Dedifferentiated amniotic fluid mesenchymal stem cell (primary cell): ENCODE measurements around the gene TMEM92.
"Not testable (repeated sequence)": the region's sequence is repeated elsewhere in the genome, so short reads cannot be mapped to it uniquely, and the experiment has no call there.

Experiments
- DNase-seq: peaks from one replicate; pipeline ENCODE4 v3.0.0-alpha.2; 2016; ENCODE audit errors: extremely low spot score

TMEM92 gene

DNA sequence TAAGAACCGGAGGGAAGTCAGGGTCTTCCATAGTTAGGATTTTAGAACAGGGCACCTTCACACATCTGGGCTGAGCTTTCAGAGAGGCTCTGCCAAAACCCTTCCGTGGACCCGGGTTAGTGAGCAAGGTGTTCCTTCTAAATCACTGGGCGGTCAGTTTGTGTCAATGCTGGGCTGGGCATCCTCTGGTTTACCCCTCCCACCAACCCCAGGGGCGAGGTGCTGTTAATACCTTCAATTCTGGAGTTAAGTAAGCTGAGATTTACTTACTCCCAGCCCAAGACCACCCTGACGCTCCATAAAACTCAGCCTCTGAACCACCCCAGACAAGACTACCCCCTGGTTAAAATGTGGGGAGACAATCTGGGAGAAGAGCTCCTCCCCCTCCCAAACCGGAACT is 1.0 kb downstream of the TMEM92 start:
- DNase-seq = no peak

DNA sequence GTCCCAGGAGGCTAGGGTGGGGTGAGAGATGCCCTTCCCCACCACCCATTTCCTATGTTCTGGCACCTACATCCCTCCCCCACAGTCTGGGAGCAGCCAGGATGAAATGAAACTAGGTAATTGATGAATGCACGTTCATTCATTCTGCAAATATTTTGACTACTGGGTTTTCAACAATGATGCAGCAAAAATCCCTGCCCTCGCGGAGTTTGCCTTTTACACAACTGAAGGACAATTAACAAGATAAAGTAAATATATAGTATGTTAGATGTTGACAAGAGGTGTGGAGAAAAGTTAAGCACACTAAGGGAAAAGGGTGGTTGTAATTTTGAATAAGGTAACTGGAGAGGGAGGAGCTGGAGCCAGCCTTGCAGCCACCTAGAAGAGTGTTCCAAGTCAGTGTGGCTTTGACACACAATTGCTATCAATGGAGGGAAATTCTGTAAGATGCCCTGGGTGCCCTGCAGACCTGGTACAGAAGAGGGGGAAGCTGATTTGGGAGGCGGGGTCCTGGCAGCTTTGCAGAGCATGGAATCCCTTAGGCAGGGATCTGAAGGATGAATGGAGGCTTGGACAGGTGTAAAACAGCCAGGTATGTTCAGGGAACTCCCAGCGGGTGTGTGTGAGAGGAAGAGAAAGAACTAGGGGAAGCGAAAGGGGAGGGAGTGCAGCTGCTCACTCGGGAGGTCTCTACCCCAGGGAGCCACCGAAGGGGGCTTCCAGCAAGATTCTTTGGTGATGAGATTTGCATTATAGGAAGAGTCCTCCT is 2.5 kb downstream of the TMEM92 start:
- no peak for DNase-seq

DNA sequence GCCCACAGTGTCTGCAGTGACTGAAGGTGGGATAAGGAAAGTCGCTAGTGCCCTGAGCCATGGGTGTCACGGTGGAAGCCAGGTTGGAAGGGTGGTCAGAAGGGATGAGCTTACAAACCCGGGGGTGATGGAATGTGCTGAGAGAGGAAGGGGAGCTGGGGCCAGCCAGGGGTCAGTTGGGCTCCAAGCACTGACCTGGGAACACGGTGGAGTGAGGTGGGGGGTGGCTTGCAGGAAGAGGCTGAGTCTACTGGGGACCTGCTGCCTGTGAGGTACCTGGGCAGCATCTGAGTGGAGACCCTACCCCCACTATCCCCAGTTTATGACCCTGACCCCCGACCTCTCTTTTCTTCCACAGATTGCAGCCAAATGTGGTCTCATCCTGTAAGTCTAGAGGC is 3.1 kb downstream of the TMEM92 start:
- no peak for DNase-seq

DNA sequence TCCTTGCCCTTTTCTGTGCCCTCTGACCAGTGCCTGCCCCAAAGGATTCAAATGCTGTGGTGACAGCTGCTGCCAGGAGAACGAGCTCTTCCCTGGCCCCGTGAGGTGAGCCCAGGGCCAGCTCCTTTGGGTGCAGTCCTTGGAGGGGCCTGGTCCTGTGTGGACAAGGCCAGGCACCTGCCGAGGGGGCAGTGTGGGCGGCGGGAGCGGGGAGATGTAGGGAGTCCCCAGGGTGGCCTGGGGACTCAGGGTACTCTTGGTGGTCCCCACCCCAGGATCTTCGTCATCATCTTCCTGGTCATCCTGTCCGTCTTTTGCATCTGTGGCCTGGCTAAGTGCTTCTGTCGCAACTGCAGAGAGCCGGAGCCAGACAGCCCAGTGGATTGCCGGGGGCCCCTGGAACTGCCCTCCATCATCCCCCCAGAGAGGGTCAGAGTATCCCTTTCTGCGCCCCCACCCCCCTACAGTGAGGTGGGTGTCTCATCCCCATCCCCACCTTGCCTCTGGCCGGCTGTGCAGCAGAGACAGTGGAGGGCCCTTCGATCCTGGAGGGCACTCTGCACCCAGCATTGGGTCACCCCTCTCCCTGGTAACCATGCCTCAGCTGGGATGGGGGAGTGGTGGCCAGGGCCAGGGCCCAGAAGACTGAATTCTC is 4.4 kb downstream of the TMEM92 start:
- DNase-seq = no peak

DNA sequence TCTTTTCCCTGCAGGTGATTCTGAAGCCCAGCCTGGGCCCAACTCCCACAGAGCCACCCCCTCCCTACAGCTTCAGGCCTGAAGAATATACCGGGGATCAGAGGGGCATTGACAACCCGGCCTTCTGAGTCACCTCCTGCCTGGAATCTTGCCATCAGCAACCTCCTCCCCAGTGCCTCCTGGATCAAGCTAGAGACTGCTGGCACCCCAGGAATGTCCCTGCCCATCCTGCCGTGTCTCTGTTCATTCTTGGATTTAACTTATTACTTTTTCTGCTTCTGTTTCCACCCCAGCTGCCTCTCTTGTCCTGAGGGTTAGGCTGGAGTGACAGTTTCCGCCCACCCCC is 4.9 kb downstream of the TMEM92 start:
- no peak for DNase-seq

DNA sequence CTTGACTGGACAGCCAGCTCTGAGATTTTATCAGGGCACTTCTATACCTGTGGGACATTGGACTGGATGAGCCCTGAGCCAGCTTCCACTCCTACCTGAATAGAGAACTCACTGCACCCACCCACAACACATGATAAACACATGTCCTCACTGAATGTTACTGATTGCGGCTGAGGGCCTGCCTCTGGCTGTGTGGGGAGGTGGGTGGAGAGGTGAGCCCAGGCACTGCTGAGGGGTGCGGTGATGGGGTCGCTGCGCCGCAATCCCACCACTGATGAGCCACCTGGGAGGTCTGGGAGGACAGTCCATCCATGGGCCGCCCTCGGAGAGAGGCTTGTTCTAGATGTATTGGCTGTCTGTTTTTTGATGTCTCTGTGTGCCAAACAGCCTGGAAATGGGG is 5.4 kb downstream of the TMEM92 start:
- DNase-seq = no peak

DNA sequence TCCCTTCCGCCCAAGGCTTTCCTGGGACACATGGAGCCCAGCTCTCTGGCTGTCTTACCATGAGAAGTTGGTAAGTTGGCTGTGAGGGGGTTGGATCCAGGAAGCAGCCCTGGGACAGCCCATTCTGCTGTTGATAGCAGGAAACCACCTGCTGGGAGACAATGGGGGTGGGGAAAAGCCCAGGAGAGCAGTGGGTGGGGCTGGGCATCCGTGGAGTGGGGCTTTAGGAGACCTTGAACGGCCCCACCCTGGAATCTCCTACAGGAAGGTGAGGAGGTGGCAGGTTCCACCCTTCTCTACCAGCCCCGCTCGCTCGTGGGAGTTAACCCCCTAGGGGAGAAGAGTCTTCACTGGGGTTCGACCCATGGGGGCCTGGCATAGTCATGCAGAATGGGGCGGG is 5.8 kb downstream of the TMEM92 start:
- no peak for DNase-seq

DNA sequence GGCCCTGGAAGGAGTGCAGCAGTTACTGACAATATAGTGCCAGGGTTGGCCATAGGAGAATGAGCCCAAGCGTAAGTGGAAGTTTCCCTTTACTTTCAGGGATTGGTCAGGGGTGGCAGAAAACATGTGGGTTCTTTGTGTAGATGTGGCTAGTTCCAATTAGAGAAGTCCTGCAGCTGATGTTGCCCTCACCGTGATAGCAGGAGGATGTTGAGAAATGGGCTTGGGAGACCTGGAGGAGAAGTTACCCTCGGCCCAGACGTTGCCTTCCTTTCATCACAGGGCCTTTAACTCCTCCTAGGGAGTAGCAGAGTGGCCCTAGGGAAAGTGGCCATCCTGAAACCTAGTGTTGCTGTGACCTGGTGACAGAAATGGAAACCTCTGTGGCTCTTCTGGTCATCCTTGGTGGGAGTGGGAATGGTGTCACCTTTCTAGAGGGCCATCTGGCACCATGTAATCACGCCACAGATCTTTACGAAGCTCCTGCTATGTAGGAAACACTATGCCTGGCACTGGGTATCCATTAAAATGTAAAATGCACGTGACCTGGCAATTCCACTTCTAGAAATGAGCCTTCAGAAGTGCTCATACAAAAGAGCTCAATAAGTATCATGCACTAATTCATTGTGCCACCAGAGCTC is 6.7 kb downstream of the TMEM92 start:
- DNase-seq = no peak

DNA sequence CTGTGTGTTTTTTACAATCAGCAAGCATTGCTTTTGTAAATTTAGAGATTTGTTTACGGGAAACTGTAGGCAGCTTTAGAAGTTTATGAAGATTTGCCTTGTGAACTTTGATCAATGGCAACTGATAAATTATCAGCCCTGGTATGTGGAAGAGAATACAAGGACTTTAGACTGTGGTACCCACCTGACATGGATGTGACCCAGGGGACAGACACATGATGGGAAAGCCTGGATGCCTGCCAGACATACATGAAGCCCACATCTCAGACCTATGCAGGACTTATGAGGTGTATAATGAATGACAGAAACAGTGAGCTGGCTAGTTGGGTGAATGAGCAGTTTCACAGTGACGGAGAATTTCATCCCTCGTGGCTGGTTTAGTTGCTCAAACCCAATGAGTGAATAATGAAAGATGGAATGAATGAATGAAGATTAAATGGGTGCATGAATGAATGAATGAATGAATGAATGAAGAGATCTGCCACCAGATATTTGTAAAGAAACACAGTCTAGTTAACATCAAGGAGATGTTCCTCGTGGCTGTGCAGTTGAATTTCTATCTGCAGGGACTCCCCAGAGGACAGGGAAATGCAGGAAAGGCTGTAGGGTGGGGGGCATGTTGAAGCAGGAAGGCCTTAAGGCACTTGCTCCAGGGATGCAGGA is 7.6 kb downstream of the TMEM92 start:
- no peak for DNase-seq

DNA sequence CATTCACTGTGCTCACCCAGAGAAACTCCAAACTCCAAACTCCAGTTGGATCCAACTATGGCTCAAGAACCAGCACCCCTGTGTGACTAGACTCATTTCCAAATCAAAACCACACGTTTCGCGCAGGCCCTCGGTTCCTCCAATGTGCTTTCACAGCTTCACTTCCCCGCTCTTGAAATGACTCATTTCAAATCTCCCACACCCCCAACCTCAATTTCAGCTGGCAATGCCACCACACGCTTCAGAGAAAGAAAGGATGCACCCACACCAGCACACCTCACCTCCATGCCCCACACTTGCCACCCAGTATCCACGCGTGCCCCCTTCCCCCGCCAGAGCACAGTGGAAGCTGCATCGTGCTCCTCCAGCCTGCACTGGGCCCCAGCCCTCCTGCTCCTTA is 9.0 kb downstream of the TMEM92 start:
- DNase-seq = no peak

DNA sequence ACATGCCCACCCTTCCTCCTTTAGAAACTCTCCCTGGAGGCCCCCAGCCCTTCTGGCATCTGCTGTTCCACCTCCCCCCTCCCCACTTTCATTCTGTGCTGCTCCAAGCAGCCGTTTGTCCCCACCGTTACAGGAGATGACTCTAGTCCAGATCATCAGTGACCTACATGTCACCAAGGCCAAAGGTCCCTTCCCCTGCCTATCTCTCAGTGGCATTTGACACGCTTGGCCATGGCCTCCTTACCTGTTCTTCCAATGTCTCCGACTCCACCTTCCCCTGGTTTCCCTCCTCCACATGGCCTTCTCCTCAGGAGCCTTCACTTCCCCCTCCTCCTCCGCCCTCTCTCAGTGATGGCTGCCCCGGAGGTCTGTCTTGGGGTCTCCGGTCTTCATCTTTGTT is 9.4 kb downstream of the TMEM92 start:
- no peak for DNase-seq

DNA sequence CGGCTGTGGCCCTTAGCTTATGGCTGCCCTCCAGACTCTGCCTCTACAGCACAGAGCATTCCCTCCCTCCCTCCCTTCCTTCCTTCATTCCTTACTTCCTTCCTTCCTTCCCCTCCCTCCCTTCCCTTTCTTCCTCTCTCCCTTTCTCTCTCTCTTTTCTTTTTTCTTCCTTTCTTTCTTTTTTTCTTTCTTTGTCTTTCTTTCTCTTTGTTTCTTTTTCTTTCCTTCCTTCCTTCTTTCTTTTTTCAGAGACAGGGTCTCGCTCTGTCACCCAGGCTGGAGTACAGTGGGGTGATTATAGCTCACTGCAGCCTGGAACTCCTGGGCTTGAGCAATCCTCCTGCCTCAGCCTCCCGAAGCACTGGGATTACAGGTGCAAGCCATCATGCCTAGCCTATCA is 11.7 kb downstream of the TMEM92 start:
- no peak for DNase-seq

DNA sequence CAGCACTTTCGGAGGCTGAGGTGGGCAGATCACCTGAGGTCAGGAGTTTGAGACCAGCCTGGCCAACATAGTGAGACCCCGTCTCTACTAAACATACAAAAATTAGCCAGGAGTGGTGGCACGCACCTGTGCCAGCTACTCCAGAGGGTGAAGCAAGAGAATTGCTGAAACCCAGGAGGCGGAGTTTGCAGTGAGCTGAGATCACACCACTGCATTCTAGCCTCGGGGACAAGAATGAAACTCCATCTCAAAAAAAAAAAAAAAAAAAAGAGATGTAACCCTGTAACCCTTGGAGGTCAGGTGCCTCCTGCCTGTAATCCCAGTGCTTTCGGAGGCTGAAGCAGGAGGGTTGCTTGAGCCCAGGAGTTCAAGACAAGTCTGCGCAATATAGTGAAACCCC is 13.0 kb downstream of the TMEM92 start:
- DNase-seq = not testable (repeated sequence)

DNA sequence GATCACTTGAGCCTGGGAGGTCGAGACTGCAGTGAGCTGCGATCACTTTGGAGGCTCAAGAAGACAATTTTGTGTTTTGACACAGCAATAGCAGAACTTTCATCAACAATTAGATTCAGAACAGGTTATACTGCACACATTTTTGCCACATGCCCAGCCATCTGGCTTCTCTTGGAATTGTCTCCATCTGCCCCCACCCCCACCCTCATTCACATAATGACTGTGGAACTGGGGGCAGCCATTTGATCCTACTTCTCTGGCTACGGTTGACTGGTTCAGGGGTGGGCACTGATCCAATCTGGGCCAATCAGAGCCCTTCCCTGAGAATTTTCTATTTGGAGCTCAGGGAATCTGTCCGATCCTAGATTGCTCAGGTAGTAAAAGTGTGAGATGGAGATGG is 14.0 kb downstream of the TMEM92 start:
- DNase-seq = no peak

DNA sequence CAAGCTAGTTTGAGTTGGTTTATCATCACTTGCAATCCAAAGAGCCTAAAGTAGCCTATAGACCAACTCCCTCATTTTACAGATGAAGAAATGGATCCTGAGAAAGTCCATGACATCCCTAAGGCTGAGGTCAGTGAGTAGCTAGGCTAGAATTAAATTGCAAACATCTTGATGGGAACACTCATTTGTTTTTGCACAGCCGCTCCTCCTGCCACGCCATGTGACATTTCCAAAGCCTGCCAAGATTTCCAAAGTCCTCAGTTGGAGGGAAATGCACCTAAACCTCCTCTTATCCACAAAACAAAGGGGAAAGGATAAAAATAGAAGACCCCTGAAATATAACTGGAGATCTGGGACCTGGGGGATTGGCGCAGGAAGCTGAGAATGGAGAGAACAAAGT is 15.0 kb downstream of the TMEM92 start:
- no peak for DNase-seq

DNA sequence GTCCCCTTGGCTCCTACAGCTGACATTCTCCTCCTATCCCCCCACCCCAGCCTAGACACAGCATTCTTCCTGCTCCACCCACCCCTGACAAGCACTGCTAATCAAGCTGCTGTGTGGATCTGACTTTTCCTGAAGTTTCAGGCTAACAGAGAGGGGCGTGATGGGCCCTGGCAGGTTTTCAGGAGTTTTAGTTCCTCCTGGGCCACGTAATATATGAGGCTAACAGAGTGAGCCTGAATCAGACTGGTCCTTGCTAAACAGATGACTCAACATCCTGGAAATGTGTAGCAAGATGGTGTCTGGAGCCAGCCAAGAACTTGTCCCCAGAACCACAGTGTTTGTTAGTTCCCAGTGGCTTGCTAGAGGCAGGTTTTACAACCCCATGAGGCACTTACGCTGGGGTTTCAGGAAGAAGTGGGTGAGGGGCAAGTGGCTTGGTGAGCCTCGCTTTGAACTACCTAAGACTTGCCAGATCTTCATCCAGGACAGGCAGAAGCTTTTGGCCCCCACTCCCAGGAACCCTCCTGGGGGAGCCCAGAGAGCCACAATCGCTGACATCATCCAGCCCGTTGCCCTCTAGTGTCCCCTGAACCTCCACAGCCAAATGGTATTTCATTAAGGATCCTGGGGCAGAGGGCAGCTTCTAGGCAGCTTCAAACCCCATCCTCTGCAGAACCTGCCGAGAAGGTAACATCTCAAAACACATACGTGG is 15.9 kb downstream of the TMEM92 start:
- peak; percentile 93 for DNase-seq

DNA sequence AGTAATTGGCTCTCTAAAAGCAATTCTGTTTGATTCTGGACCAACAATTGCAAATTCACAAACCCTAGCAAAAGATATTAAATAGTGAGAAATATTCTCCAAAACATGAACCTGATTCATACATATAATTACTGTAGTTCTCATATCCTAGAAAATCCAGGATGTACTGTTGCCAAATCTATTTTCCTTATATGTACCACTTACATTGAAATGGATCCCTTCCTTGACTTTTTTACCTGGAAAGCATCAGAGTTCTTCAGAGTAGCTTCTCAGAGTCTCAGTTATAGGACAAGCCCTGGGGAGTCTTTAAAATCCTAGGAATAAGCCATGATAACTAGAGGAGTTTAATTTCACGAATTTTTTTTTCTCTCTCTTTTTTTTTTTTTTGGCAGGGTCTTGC is 16.7 kb downstream of the TMEM92 start:
- DNase-seq = no peak

DNA sequence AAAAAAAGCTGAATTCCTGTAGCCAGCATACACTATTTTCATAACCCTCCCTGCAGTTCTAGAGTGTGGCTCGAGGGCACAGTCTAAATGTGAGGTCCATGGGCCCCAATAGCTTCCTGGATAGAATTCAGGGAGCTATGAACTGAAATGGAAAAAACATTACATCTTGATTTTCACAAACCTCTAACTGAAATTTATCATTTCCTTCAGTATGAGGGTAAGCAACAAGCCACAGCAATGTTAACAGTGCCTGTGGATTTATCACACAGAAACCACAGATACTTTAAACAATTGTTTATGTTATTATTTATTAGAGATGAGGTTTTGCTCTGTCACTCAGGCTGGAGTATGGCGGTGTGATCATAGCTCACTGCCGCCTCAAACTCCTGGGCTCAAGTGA is 18.2 kb downstream of the TMEM92 start:
- no peak for DNase-seq

DNA sequence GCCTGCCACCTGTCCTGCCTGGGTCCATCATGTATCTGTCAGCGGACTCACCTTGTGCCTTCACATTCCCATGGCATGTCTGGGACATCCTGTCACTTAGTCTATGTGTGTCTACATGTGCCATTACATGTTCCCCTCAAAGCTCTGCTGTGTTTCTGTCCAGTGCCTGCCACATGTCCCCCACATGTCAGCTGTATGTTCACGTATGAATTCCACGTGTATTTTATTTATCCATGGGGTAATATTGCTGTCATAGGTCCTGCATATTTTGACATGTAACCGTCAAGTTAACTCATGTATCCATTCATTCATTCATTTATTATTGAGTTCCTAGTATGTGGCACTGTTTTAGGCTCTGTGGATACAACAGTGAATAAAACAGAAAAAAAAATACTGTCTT is 20.8 kb downstream of the TMEM92 start:
- DNase-seq = no peak

DNA sequence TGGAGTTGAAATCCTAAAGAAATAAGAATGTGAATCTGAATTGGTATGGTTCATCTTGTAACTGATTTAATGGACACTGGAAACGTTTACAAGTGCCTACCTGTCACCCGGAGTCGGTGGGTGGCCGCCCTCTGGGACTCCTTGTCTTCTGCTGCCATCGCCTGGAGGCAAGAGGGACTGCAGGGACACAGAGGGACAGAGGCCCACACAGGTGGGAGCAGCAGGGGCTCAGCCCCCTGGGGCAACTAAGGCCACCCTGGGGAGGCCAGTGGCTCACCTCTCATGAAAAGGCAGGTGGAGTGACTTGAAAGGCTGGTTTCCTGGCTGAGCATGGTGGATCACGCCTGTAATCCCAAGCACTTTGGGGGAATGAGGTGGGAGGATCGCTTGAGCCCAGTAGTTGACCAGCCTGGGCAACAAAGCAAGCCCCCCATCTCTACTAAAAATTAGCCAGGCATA is 23.2 kb downstream of the TMEM92 start:
- no peak for DNase-seq

DNA sequence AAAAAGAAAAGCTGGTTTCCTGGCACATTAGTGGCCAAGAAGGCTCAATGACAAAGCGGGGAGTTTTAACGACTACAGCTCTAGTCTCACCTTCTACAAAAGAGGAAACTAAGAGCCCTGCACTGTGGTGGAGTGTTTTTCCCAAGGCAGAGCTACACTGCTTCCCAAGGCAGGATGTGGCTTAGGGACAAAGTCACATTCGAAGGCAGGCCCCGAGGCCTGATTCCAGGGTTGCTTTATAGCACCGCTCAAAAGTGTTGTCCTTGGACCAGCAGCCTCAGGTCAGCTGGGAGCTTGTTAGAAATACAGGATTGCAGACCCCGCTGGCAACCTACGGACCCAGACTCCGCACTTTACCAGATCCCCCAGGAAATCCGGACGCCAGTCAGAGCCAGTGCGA is 23.8 kb downstream of the TMEM92 start:
- DNase-seq = no peak

DNA sequence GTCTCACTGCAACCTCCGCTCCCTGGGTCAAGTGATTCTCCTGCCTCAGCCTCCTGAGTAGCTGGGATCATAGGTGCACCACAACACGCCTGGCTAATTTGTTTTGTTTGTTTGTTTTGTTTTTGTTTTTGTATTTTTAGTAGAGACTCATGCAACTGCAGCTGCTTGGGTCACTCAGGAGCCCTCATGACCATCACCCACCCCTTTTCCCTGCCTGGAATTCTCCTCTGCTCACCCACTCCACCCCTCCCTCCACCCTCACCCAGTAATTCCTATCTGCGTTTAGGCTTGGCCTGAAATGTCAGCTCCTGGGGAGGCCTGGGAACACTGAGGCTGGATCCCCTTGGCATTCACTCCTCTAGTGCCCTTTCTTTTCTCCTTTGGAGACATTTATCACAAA is 25.5 kb downstream of the TMEM92 start:
- no peak for DNase-seq
